Osteocyte (in vitro differentiated cells): ENCODE data around the gene VEZF1. TPM values are rescaled to one million over a fixed set of nuclear protein-coding genes. Genes with fewer than 3 reads are reported as not detected.
A peak's percentile ranks its signal among the peaks of the same experiment; 100 is the strongest.

ENCODE experiments used
- DNase-seq: peaks from one replicate; pipeline ENCODE4 v3.0.0; 2021; ENCODE audit warnings: mixed read lengths; ENCODE audit not compliant: unreplicated experiment; ENCODE audit errors: extremely low spot score
- H3K27ac Mint-ChIP-seq: one replicate; pipeline ENCODE4 v1.8.0; 2021; ENCODE audit warnings: mild to moderate bottlenecking, mixed read lengths; ENCODE audit not compliant: unreplicated experiment
- H3K27me3 Mint-ChIP-seq: one replicate; pipeline ENCODE4 v1.8.0; 2021; ENCODE audit warnings: mixed read lengths; ENCODE audit not compliant: unreplicated experiment
- H3K36me3 Mint-ChIP-seq: one replicate; pipeline ENCODE4 v1.8.0; 2021; ENCODE audit warnings: mixed read lengths; ENCODE audit not compliant: unreplicated experiment
- H3K4me1 Mint-ChIP-seq: one replicate; pipeline ENCODE4 v1.8.0; 2021; ENCODE audit warnings: mixed read lengths; ENCODE audit not compliant: unreplicated experiment
- H3K4me3 Mint-ChIP-seq: one replicate; pipeline ENCODE4 v1.8.0; 2021; ENCODE audit warnings: mild to moderate bottlenecking, moderate library complexity, mixed read lengths; ENCODE audit not compliant: unreplicated experiment
- H3K9me3 Mint-ChIP-seq: one replicate; pipeline ENCODE4 v1.8.0; 2021; ENCODE audit warnings: mixed read lengths; ENCODE audit not compliant: unreplicated experiment
- total RNA-seq: library from RNA; stranded (reverse); gene quantifications from 2 replicates; pipeline ENCODE4 v1.2.1, GENCODE V29; 2021
- TF ChIP-seq, protein P1 (sequence below): fragments of 200-600 bp; sonication (generic); IDR thresholded peaks from 2 replicates; pipeline ENCODE4 v1.5.0; 2021; ENCODE audit warnings: antibody characterized with exemption, mild to moderate bottlenecking, moderate library complexity

VEZF1 gene
- total RNA-seq, 1 donor from 2014 or later: 50.6 TPM

DNA sequence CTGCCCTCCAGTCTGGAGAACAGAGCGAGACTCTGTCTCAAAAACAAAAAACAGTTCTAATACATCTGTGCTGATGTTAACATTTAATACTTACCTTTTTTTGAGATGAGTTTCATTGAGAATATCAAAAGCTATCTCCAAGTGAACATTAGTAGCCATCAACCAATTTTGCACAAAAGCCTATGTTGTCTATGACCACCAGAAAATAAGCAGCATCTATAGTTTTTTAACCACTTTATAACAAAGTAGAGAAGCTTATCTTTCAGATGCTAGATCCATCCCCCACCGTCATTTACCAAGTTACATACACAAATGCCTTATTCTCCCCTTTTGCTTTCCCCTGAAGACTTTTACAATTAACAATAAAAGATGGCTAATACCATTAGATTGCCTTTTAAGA is 14.9 kb upstream of the VEZF1 start:
- Mint-ChIP-seq H3K9me3 (no peaks in the 10 kb centered on the region), H3K4me3 (no peak overlapping the region), H3K27ac (no peak overlapping the region), H3K27me3 (no peaks in the 10 kb centered on the region), H3K4me1 (peaks cover 44% of the 10 kb centered on the region), H3K36me3 (peaks cover 37% of the 10 kb centered on the region)
- DNase-seq: no peak
- TF ChIP-seq, protein P1, sequence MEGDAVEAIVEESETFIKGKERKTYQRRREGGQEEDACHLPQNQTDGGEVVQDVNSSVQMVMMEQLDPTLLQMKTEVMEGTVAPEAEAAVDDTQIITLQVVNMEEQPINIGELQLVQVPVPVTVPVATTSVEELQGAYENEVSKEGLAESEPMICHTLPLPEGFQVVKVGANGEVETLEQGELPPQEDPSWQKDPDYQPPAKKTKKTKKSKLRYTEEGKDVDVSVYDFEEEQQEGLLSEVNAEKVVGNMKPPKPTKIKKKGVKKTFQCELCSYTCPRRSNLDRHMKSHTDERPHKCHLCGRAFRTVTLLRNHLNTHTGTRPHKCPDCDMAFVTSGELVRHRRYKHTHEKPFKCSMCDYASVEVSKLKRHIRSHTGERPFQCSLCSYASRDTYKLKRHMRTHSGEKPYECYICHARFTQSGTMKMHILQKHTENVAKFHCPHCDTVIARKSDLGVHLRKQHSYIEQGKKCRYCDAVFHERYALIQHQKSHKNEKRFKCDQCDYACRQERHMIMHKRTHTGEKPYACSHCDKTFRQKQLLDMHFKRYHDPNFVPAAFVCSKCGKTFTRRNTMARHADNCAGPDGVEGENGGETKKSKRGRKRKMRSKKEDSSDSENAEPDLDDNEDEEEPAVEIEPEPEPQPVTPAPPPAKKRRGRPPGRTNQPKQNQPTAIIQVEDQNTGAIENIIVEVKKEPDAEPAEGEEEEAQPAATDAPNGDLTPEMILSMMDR: no peak

DNA sequence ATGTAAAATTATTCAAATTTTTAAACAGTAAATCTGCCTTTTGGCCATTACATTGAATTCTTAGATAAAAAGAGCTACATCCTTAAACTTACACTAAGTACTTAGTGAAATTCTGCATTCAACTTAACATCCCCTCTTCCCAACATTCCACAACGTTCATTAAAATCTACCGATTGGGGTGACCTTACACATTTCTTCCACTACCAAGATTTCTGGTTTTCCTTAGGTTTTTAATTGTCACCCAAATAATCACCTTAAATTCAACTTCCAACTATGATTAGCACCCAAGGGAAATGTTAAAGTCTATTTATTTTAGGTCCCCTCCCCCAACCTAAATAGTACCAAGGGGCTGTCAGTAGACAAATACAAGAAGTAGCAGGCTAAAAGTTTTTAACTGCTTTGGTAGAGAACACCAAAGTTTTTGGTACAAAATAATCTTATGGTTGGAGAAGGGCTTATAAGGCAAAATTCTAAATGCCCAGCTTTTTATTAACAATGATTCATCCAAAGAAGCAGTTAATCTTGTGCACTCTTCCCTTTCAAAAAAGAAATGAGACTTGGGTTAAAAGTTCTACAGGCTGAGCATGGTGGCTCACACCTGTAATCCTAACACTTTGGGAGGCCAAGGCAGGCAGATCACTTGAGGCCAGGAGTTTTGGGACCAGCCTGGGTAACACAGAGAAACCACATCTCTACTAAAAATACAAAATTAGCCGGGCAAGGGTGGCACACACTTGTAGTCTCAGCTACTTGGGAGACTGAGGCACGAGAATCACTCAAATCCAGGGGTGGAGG is 14.3 kb upstream of the VEZF1 start:
- no peak overlapping the region for H3K27ac Mint-ChIP-seq
- H3K9me3 Mint-ChIP-seq: no peaks in the 10 kb centered on the region
- no peak overlapping the region for H3K4me3 Mint-ChIP-seq
- no peak for DNase-seq
- no peaks in the 10 kb centered on the region for H3K27me3 Mint-ChIP-seq
- H3K36me3 Mint-ChIP-seq: peaks cover 41% of the 10 kb centered on the region
- TF ChIP-seq, protein P1: no peak
- H3K4me1 Mint-ChIP-seq: peaks cover 40% of the 10 kb centered on the region

DNA sequence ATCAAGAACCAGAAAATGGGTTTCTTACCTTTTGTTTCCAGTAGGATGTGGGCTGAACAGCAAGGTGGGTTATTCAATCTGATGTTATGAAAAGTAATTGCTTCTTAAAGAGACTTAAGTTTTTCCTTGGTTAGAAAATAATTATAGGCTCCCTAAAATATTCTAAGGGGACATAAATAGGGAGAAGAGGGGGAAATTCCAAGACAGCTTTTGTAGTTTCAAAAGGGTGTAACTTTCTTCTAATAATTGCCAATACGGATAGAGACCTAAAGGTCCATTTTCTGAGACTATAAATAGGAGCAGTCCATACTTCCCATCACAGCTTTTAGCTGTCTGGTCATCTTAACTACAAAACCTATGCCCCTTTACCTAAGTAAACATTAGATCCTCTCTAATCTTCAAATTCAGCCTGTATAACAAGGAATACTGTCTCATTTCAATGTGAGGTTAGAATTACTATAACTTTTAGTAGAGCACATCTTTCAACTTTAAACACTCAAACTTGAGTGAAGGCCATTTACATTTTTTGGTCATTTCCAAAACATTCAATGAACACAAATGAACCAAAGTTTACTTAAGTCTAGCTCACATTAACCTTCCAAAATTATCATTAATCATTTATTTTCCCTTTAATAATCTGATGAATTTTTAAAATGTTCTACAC is 13.5 kb upstream of the VEZF1 start:
- TF ChIP-seq, protein P1: no peak
- DNase-seq: no peak

DNA sequence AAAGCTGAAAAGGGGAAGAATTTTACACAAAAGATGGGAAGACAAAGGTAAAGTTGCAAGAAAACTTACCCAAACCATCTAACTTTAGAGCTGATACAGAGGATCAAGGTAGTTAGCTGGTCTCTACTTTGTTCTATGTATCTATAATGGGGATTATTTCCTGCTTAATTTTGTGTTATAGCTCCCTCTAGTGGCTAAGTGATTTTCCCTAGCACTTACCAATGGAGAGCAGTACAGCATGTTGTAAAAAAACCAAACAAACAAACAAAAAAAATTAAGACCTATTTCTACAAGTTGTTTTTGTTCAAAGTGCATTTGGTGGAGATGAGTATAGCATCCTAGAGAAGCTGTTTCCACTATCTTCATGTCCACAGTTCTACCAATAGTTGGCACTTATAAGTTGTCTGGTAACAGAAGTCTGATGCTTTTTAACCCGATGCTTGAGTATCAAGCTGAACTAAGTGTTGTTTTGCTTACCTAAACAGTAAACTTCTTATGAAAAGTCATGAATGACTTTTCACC is 11.5 kb upstream of the VEZF1 start:
- no peak for DNase-seq
- no peaks in the 10 kb centered on the region for H3K9me3 Mint-ChIP-seq
- no peak overlapping the region for H3K4me3 Mint-ChIP-seq

More for the DNA sequence above, 13.5 kb upstream of the VEZF1 start:
- Mint-ChIP-seq H3K27me3 (no peaks in the 10 kb centered on the region), H3K9me3 (no peaks in the 10 kb centered on the region), H3K4me3 (no peak overlapping the region), H3K4me1 (peaks cover 40% of the 10 kb centered on the region), H3K36me3 (peaks cover 45% of the 10 kb centered on the region), H3K27ac (no peak overlapping the region)

More for the DNA sequence above, 11.5 kb upstream of the VEZF1 start:
- TF ChIP-seq, protein P1: peak; percentile 87
- Mint-ChIP-seq H3K27me3 (no peaks in the 10 kb centered on the region), H3K27ac (no peak overlapping the region), H3K36me3 (peaks cover 34% of the 10 kb centered on the region), H3K4me1 (peaks cover 25% of the 10 kb centered on the region)
